Fibroblast of villous mesenchyme (primary cell): Measurements from ENCODE around the gene GYG2. TPM values are rescaled to one million over a fixed set of nuclear protein-coding genes. Genes with fewer than 3 reads are reported as not detected.
A peak's percentile ranks its signal among the peaks of the same experiment; 100 is the strongest.
"Not testable (repeated sequence)": the region's sequence is repeated elsewhere in the genome, so short reads cannot be mapped to it uniquely, and the experiment has no call there.

Source experiments
- DNase-seq: peaks from one replicate; pipeline ENCODE4 v3.0.0-alpha.2; 2010; ENCODE audit warnings: low read depth
- H3K4me3 ChIP-seq: 2 replicates; pipeline ENCODE4 v1.5.1; 2011; ENCODE audit warnings: low read depth, mild to moderate bottlenecking, low read length
- CTCF ChIP-seq: IDR thresholded peaks from 2 replicates; pipeline ENCODE4 v1.5.1; 2012; ENCODE audit warnings: low read depth, mild to moderate bottlenecking, low read length; ENCODE audit not compliant: insufficient read depth
- total RNA-seq: library from RNA; depleted of rRNA; stranded (reverse); fragments of >200 nt; gene quantifications from 2 replicates; pipeline ENCODE4 v1.2.3, GENCODE V29; 2012

GYG2 gene
- total RNA-seq, 1 donor = 3.5 TPM

DNA sequence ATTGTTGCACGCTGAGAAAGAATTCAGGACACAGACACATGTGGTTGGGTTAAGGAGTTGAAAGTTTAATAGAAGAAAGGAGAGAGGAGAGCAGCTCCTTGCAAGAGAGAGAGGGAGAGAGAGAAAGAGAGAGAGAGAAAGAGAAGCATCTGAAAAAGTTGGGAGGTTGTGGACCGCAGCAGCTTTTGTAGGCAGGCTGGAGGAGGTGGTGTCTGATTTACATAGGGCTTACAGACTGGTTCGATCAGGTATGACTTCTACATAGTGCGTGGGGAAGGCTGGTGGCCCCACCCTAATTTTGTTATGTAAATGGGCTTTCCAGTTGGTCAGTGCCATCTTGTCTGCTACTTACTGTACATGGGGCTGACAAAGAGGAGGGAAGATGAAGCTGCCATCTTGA, 27.5 kb upstream of the GYG2 start:
- no peak for DNase-seq
- TF ChIP-seq CTCF = no peak
- H3K4me3 ChIP-seq = no peak overlapping the region

DNA sequence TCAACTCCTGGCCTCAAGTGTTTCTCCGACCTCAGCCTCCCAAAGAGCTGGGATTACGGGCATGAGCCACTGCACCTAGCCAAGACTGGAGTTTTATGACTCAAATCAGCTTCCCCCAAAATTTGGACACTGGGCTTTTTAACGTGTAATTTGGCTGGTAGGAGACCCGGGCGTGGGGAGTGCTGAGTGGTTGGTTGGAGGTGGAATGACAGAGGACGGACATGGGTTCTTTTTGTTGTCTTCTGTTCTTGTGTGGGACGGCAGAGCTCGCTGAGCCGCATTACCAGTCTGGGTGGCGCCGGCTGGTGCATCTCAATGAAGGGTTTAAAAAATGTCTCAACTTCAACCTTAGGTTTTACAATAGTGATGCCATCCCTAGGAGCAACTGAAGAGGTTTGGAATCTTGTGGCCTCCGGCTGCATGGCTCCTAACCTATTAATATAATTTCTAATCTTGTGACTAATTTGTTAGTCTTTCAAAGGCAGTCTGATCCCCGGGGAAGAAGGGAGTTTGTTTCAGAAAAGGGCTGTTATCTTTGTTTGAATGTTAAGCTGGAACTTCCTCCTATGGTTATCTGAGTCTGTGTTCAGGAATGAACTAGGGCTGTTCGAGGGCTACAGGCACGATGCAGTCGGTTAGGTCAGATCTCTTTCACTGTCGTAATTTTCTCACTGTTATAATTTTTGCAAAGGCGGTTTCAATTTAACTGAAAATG, 26.2 kb upstream of the GYG2 start:
- not testable (repeated sequence) for H3K4me3 ChIP-seq
- peak; percentile 78 for DNase-seq

DNA sequence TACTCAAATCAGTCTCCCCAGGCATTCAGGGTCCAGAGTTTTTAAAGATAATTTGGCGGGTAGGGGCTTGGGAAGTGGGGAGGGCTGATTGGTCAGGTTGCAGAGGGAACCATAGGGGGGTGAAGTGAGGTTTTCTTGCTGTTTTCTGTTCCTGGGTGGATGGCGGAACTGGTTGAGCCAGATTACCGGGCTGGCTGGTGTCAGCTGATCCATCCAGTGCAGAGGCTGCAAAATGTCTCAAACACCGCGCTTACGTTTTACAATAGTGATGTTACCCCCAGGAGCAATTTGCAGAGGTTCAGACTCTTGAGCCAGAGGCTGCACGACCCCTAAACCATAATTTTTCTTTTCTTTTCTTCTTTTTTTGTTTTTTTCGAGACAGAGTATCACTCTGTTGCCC, 25.2 kb upstream of the GYG2 start:
- DNase-seq, H3K4me3 ChIP-seq: not testable (repeated sequence)

GRCh38 chrX:2804106-2804843, 24.5 kb upstream of the GYG2 start:
- not testable (repeated sequence) for H3K4me3 ChIP-seq
- DNase-seq = peak; percentile 30

DNA sequence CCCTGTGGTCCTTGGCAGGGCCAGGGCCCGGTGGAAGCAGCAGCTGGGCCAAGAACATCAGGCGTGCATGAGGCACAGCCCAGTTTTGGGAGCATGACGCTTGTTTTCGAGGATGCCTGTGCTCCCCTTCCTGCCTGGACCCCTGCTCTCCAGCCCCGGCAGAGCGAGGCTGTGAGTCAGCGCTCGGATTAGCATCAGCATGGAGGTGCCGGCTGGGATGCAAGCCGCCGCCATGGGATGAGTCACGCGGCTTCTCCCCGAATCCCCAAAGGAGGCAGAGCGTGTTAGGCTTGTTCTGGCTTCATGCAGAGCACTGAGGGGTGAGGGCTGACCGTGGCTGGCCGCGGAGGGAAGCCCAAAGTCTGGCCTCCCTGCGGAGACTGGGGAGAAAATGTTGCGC, 23.9 kb upstream of the GYG2 start:
- H3K4me3 ChIP-seq = not testable (repeated sequence)
- DNase-seq = peak; percentile 72

DNA sequence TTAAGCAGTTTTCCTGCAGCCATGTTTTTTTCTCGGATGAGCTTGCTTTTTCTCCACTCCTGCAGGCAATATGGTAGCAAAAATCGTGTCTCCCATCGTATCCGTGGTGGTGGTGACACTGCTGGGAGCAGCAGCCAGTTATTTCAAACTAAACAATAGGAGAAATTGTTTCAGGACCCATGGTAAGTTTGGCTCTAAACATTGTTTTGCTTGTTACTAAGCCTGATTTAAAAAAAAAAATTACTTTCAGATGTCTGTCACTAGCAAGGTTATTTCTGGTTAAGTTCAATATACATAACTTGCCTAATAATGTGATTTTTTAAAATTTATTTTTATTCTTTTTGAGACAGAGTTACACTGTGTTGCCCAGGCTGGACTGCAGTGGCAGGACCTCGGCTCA, 17.5 kb upstream of the GYG2 start:
- no peak overlapping the region for H3K4me3 ChIP-seq
- no peak for TF ChIP-seq CTCF
- no peak for DNase-seq

- peak overlapping the region; percentile 2 for H3K4me3 ChIP-seq
- TF ChIP-seq CTCF = peak; percentile 60
- peak; percentile 48 for DNase-seq
Observed at GRCh38 chrX:2812161-2812907, 16.4 kb upstream of the GYG2 start.

DNA sequence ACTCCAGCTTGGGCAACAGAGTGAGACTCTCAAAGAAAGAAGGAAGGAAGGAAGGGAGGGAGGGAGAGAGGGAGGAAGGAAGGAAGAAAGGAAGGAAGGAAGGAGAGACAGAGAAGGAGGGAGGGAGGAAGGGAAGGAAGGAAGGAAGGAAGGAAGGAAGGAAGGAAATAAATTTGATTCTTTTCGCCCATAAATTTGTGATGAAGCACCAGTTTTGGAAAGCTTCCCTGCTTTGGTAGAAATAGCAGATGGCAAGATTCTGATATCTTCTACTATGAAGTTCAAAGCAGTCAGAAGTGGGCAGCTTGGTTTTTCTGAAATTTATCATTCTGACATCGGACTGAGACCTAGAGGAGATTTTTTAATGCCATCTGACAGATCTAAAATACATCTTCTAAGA, 11.7 kb upstream of the GYG2 start:
- no peak overlapping the region for H3K4me3 ChIP-seq
- no peak for DNase-seq
- no peak for TF ChIP-seq CTCF
